Raji (cell line): ENCODE data around the gene TMCC2.

Source experiments
- POLR2A ChIP-seq: IDR thresholded peaks from 2 replicates; pipeline ENCODE4 v1.6.1; 2011; ENCODE audit warnings: low read depth, low read length, control low read depth; ENCODE audit not compliant: insufficient read depth

The TMCC2 gene

GRCh38 chr1:205315008-205315618, 87.4 kb downstream of the TMCC2 start:
- TF ChIP-seq POLR2A = no peak

- TF ChIP-seq POLR2A = no peak
Observed at GRCh38 chr1:205316161-205316566, 88.4 kb downstream of the TMCC2 start.

GRCh38 chr1:205317311-205317917, 89.7 kb downstream of the TMCC2 start:
- TF ChIP-seq POLR2A = no peak

GRCh38 chr1:205318231-205318991, 90.7 kb downstream of the TMCC2 start:
- TF ChIP-seq POLR2A = no peak

GRCh38 chr1:205319081-205320018, 91.6 kb downstream of the TMCC2 start:
- TF ChIP-seq POLR2A = 0 out of 2 replicates have a peak, but pooled peaks have one; percentile 12

- TF ChIP-seq POLR2A = peak; percentile 93
Observed at GRCh38 chr1:205321162-205321958, 93.6 kb downstream of the TMCC2 start, which contains the start of gene NUAK2. Gene NUAK2 (minus strand): TSS chr1:205321745. CDS start chr1:205321628, 117 bp downstream.

- TF ChIP-seq POLR2A = no peak
Observed at GRCh38 chr1:205321959-205322283, 94.2 kb downstream of the TMCC2 start.
